ENCODE results near the gene CFAP20DC.

- TF ChIP-seq CTCF (IDR thresholded peaks at IDR 0.05) (no peak), POLR2A (IDR thresholded peaks at IDR 0.05) (no peak)
Observed at GRCh38 chr3:59085976-59086375, 36.2 kb upstream of the CFAP20DC start.
